GM23248 (cell line): ENCODE results near the gene PPP1R2.

Experiments used
- EZH2 ChIP-seq: fragments of 200-600 bp; sonication (generic); IDR thresholded peaks from 2 replicates; pipeline ENCODE4 v1.6.1; 2018; ENCODE audit warnings: antibody characterized with exemption, mild to moderate bottlenecking; ENCODE audit not compliant: insufficient read depth, poor library complexity, severe bottlenecking
- EZH2phosphoT487 ChIP-seq: fragments of 200-600 bp; sonication (generic); IDR thresholded peaks from 2 replicates; pipeline ENCODE4 v1.6.1; 2018; ENCODE audit warnings: antibody characterized with exemption, moderate library complexity, mild to moderate bottlenecking, low read depth; ENCODE audit not compliant: insufficient read depth

DNA sequence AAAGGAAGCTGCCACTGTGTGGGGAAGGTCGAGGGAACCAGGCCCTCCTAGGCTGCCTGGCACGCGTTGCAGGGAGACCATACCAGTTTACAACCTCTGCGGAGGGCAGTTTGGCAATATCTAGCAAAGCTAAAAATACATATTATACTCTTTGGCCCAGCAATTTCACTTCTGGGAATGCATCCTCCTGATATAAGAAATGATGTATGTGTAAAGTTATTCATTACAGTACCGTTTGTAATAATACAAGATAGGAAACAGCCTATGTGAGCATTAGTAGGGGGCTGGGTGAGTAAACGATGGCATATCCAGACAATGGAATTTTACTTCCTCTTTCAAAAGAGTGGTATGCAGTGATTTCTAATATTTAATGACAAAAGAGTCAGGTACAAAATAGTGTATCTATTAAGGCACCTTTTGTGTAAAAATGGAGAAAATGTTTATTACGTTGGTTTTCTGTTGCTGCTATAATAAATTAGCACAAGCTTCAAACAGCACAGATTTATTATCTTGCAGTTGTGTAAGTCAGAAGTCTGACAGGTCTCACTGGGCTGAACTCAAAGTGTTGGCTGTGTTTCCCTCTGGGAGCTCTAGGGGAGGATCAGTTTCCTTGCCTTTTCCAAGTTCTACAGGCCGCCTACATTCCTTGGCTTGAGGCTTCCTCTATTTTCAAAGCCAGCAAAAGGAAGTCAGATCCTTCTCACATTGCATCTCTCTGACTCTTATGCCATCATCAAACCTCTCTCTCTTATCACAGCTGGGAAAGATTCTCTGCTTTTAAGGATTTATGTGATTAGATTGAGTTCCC lies 31.6 kb upstream of the PPP1R2 start:
- no peak for TF ChIP-seq EZH2
- TF ChIP-seq EZH2phosphoT487, result no peak
